Esophagus (tissue), 2 donors: ENCODE measurements around the gene STRA6. TPM values are rescaled to one million over a fixed set of nuclear protein-coding genes. Genes with fewer than 3 reads are reported as not detected.
"Not testable (repeated sequence)": the region's sequence is repeated elsewhere in the genome, so short reads cannot be mapped to it uniquely, and the experiment has no call there.

Experiments used
- H3K27ac ChIP-seq, 2 donors: one replicate each; pipeline ENCODE4 v1.5.1; 2013; ENCODE audit warnings: low read depth in 2 of 2, mild to moderate bottlenecking in 2 of 2, inconsistent platforms in 1 of 2, low read length in 1 of 2, moderate library complexity in 1 of 2
- H3K27me3 ChIP-seq, 2 donors: one replicate each; pipeline ENCODE4 v1.6.1; 2013; ENCODE audit warnings: low read length in 2 of 2, control low read depth in 1 of 2, mild to moderate bottlenecking in 1 of 2; ENCODE audit not compliant: insufficient read depth in 2 of 2, control insufficient read depth in 1 of 2
- H3K36me3 ChIP-seq, 2 donors: one replicate each; pipeline ENCODE4 v1.6.1; 2013; ENCODE audit warnings: low read length in 1 of 2; ENCODE audit not compliant: control insufficient read depth in 2 of 2, insufficient read depth in 2 of 2
- H3K4me1 ChIP-seq, 2 donors: one replicate each; pipeline ENCODE4 v1.6.1; 2013; ENCODE audit warnings: low read length in 1 of 2; ENCODE audit not compliant: control insufficient read depth in 2 of 2, insufficient read depth in 2 of 2
- H3K4me3 ChIP-seq, 2 donors: one replicate each; pipeline ENCODE4 v1.5.1; 2013; ENCODE audit warnings: low read length in 2 of 2, mild to moderate bottlenecking in 2 of 2, low read depth in 1 of 2, moderate library complexity in 1 of 2
- H3K9me3 ChIP-seq, 2 donors: one replicate each; pipeline ENCODE4 v1.6.1; 2013; ENCODE audit warnings: mild to moderate bottlenecking in 2 of 2, low read depth in 1 of 2, low read length in 1 of 2, moderate library complexity in 1 of 2; ENCODE audit not compliant: control insufficient read depth in 2 of 2, insufficient read depth in 1 of 2
- WGBS, 2 donors: extraction: QIAGEN DNeasy Blood & Tissue Kit; methylation state at CpG; one replicate each; pipeline ENCODE4 v1.1.7; 2013; 5-methylcytosine and 5-hydroxymethylcytosine counted together
- polyA plus RNA-seq, 2 donors: library from polyadenylated mRNA; stranded (reverse); fragments of 200-250 nt; gene quantifications; one replicate each; pipeline ENCODE4 v1.2.3, GENCODE V29; 2013
- donor health status: healthy with polysubstance abuse.
- donor health status: Bipolar disorder and iron deficiency.

STRA6 gene
- polyA plus RNA-seq, 2 donors = 0.65 to 0.79 TPM

DNA sequence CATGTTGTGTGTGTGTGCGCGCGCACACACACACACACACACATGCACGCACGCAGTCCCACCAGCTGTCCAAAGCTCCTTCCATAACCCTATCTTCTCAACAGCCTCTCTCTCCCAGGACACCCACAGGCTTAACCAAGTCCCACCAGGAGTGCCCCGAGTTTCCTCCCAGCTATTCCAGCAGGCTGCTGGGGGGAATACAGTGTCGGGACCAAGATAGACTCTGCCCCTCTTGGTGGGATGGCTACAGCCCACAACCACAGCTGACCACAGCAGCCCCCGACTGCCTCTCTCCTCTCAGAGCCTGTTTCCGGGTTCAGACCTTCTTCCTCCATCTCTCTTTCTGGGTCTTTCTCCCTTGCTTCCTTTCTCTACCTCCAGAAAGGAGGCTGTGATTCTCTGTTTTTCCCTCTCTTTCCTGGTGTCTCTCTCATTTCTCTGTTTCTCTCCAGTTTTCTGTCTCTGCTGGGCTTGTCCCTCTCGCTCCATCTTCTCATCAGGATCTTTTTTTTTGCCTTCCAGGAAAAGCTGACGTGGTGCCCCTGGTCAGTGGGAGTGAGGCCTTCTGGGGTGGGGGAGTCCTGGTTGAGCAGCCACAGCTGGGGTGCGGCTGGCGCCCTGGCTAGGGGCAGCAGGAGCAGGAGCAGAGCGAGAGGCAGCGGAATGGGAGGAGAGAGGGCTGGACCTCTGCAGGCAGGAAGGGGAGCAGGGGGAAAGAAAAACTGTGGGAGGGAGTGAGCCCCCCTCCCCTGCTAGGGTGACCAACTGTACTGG lies 32.3 kb downstream of the STRA6 start:
- Histone ChIP-seq H3K9me3 (no peaks in the 10 kb centered on the region), H3K36me3 (no peaks in the 10 kb centered on the region), H3K4me1 (peaks cover 0 to 3% of the 10 kb centered on the region in 2 donors), H3K27me3 (no peaks in the 10 kb centered on the region), H3K4me3 (no peak overlapping the region), H3K27ac (no peak overlapping the region)
- 81 to 82% methylated on average over 15 of the region's 15 CpGs for WGBS, 2 donors

DNA sequence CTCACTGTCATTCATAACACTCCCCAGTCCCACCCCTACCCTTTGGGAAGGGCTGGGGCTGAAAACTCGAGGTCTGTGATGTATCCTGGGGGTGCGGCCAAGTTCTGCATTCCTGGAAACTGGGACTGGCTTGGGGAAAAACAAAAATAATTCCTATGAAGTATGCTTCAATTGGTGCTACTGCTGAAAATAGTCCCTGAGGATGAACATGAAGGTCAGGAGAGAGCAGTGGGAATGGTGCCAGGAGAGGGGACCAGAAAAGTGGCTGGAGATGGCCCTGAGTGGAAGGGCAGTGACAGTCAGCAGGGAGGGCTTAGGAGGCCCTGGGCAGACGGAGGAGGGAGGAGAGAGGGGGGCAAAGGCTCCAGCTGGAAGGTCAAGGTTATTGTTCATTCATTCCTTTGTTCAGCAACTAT lies 33.9 kb downstream of the STRA6 start:
- no peak overlapping the region for H3K27ac ChIP-seq
- no peaks in the 10 kb centered on the region for H3K9me3 ChIP-seq
- peaks cover 0 to 2% of the 10 kb centered on the region in 2 donors for H3K27me3 ChIP-seq
- H3K4me3 ChIP-seq = no peak overlapping the region
- no peaks in the 10 kb centered on the region for H3K36me3 ChIP-seq
- WGBS, 2 donors = 39 to 45% methylated on average over 3 of the region's 3 CpGs
- H3K4me1 ChIP-seq = peaks cover 0 to 2% of the 10 kb centered on the region in 2 donors

- H3K4me3 ChIP-seq = no peak overlapping the region
- 80% methylated on average over 4 of the region's 4 CpGs for WGBS, 2 donors
- H3K36me3 ChIP-seq = no peaks in the 10 kb centered on the region
- H3K9me3 ChIP-seq = no peaks in the 10 kb centered on the region
- H3K27me3 ChIP-seq = peaks cover 0 to 2% of the 10 kb centered on the region in 2 donors
- H3K27ac ChIP-seq = no peak overlapping the region
- H3K4me1 ChIP-seq = no peaks in the 10 kb centered on the region
Observed at GRCh38 chr15:74167891-74168331, 34.7 kb downstream of the STRA6 start.

DNA sequence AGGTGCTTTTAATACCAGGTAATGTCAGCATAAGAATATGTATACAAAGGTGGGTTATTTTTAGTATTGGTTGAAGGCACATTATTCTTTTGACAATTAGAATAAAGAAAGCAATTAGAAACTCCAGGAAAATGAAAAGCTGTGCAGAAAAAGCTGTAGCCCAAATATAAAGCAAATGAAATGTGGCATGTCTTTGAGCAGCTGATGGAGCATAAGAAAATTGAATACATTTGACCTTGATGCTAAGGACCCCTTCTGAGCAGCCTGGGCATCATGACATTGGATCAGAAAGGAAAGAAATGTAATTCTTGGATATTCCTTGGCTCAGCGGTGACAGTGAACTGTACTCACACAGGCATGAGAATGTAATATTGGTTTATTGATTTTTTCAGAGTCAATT lies 37.1 kb downstream of the STRA6 start:
- Histone ChIP-seq H3K4me3 (no peak overlapping the region), H3K9me3 (no peaks in the 10 kb centered on the region), H3K4me1 (no peaks in the 10 kb centered on the region), H3K27me3 (peaks cover 0 to 2% of the 10 kb centered on the region in 2 donors), H3K27ac (no peak overlapping the region), H3K36me3 (no peaks in the 10 kb centered on the region)
- WGBS, 2 donors = 92 to 95% methylated on average over 1 of the region's 1 CpG

- not testable (repeated sequence) for H3K36me3 ChIP-seq, H3K27me3 ChIP-seq, H3K4me1 ChIP-seq, H3K4me3 ChIP-seq, H3K9me3 ChIP-seq, H3K27ac ChIP-seq
- WGBS, 2 donors = 92 to 93% methylated on average over 3 of the region's 3 CpGs
Observed at GRCh38 chr15:74162195-74162536, 40.4 kb downstream of the STRA6 start.

- H3K4me1 ChIP-seq, H3K4me3 ChIP-seq: not testable (repeated sequence)
- WGBS, 2 donors = 95% methylated on average over 3 of the region's 3 CpGs
Observed at GRCh38 chr15:74160390-74160789, 42.2 kb downstream of the STRA6 start.

DNA sequence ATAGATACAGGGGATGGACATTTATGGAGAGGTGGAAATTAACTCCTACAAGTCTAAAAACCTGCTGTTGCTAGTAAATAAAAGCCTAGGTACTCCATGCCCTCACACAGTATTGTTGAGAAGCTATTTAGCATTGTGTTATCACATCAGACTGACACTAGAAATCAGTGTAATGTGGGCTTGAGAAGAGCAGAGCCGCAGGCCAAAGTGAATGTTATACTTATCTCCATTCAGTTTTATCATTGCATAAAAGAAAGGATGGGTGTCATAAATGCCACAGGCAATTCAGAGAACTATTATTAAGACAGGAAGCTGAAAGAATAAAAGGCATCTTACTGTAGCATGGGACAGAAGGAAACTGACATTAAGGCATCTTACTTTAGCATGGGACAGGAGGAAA lies 42.8 kb downstream of the STRA6 start:
- H3K4me1 ChIP-seq = peaks cover 0 to 2% of the 10 kb centered on the region in 2 donors
- peaks cover 0 to 2% of the 10 kb centered on the region in 2 donors for H3K27me3 ChIP-seq
- H3K27ac ChIP-seq = no peak overlapping the region
- H3K4me3 ChIP-seq = no peak overlapping the region
- H3K9me3 ChIP-seq = no peaks in the 10 kb centered on the region
- H3K36me3 ChIP-seq = no peaks in the 10 kb centered on the region
- 92 to 94% methylated on average over 1 of the region's 1 CpG for WGBS, 2 donors

More at GRCh38 chr15:74160390-74160789, 42.2 kb downstream of the STRA6 start:
- not testable (repeated sequence) for H3K27ac ChIP-seq, H3K27me3 ChIP-seq, H3K36me3 ChIP-seq, H3K9me3 ChIP-seq

DNA sequence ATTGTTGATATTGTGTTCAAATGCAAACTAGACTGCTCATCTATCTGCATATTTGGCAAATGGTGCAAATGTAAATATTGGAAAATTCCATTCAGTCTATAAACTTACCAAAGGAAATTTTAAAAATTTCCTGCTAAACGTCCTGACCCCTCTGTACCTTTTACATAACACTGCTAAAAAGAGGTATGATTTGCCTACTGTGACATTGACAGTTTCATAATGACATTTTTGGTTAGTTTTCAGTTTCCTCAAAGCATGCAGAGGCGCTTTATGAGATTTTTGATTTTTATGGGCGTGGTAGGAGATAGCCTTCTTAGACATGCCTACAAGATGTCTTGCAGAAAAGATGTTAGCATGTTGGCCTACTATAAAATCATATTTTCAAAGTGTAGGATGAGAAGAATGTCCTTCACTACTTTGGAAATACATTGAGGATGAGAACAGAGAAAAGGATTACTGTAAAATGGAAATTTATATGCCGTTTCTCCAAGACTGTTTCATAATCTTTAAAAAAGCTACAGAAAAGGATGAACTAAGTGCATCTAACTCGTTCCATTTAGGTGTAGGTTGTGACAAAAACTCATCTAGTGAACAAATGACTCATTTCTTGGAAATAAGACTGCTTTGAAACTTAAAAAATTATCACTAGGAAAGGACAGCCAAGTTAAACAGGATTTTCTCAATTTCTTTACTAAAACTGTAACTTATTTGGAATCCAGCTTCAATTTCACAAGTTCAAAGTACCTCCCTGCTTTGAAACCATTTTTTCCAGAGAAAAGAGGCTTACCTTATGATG lies 43.5 kb downstream of the STRA6 start:
- Histone ChIP-seq H3K9me3 (no peaks in the 10 kb centered on the region), H3K36me3 (no peaks in the 10 kb centered on the region), H3K27ac (no peak overlapping the region), H3K4me3 (no peak overlapping the region), H3K27me3 (peaks cover 0 to under 1% of the 10 kb centered on the region in 2 donors), H3K4me1 (peaks cover 0 to 2% of the 10 kb centered on the region in 2 donors)
- WGBS, 2 donors = 63 to 66% methylated on average over 5 of the region's 5 CpGs

GRCh38 chr15:74157868-74158827 lies 44.4 kb downstream of the STRA6 start:
- no peaks in the 10 kb centered on the region for H3K9me3 ChIP-seq
- WGBS, 2 donors = 91 to 92% methylated on average over 9 of the region's 9 CpGs
- peaks cover 0 to 2% of the 10 kb centered on the region in 2 donors for H3K4me1 ChIP-seq
- no peaks in the 10 kb centered on the region for H3K36me3 ChIP-seq
- no peak overlapping the region for H3K27ac ChIP-seq
- no peak overlapping the region for H3K4me3 ChIP-seq
- H3K27me3 ChIP-seq = no peaks in the 10 kb centered on the region
